Endometrial microvascular endothelial cells (primary cell): Measurements from ENCODE around the gene MCHR1. TPM values are rescaled to one million over a fixed set of nuclear protein-coding genes. Genes with fewer than 3 reads are reported as not detected.

Source experiments
- in situ Hi-C: cut with HindIII; loops from 2 replicates; pipeline ENCODE4 v1.10.0; 2017; ENCODE audit warnings: low sequenced_read_pairs, low pct_unique_long_range_greater_than_20kb; ENCODE audit errors: inconsistent ontology term
- total RNA-seq: library from RNA; depleted of rRNA; stranded (reverse); fragments of >200 nt; gene quantifications from one replicate; pipeline ENCODE4 v1.2.3, GENCODE V29; 2015; ENCODE audit errors: inconsistent ontology term

The MCHR1 gene
- total RNA-seq = not detected

GRCh38 chr22:40679249-40679963, at the start of gene MCHR1:
MCHR1 (plus strand) TSS chr22:40679484; CDS start chr22:40679653, 169 bp downstream.
- in situ Hi-C loops = no loop called here

GRCh38 chr22:40631925-40632324, 47.4 kb upstream of the MCHR1 start:
- in situ Hi-C loops = loop anchor here (25.0 kb wide), 1 partner anchor 95 kb away; no protein-coding TSS in a partner anchor

- in situ Hi-C loops = loop anchor here (25.0 kb wide), 1 partner anchor 96 kb away; no protein-coding TSS in a partner anchor
Measured at GRCh38 chr22:40633036-40633435, 46.2 kb upstream of the MCHR1 start.

DNA sequence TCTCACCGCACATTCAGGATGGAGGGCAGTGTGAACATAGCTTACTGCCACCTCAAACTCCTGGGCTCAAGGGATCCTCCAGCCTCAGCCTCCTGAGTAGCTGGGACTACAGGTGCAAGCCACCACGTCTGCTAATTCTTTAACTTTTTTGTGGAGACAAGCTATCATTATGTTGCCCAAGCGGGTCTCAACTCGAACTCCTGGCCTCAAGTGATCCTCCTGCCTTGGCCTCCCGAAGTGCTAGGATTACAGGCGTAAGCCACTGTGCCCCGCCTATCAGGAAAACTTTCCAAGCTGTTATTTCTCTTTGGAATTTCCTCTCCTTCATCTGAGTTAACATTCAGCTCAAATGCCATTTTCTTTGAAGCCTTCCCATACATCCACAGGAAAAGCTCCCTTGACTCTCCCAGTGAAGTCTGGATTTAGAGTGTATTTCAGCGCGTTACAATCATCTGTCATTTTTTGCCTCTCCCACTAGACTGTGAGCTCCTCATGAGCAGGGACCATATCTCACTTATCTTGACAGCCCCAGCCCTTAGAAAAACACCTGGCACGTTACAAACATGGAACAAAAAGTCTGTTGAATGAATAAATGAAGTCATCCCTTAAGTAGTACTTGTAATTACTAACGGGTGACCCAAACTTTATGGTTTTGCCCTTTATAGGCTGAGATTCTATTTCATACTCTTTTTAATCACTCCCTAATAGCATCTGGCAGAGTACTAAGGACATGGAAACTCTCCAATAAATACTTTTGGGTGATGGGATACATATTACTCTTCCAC, 45.0 kb upstream of the MCHR1 start:
- in situ Hi-C loops = loop anchor here (25.0 kb wide), 1 partner anchor 97 kb away; no protein-coding TSS in a partner anchor

- in situ Hi-C loops = loop anchor here (25.0 kb wide), 1 partner anchor 98 kb away; no protein-coding TSS in a partner anchor
Measured at GRCh38 chr22:40635043-40635939, 44.0 kb upstream of the MCHR1 start.

DNA sequence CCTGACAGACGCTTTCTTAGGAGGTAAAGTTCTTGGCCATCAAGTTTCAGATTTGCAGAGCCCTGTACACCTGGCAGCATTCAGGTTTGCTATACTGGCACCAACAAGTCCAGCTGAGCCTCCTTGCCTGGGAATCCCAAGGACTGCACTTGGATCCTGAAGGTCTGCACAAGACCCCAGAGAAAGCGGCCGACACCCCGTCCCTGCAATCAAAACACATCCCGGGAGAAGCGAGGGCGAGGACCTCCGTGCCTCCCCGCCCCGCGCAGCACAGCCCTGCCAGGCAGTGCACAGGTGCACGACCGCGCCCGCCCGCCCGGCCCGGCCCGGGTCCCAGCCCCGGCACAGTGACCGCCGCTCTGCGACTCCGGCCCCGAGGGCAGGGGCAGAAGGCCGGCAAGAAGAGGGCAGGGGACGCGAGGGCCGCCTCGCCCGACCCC, 43.3 kb upstream of the MCHR1 start:
- in situ Hi-C loops = loop anchor here (25.0 kb wide), 1 partner anchor 99 kb away; no protein-coding TSS in a partner anchor

DNA sequence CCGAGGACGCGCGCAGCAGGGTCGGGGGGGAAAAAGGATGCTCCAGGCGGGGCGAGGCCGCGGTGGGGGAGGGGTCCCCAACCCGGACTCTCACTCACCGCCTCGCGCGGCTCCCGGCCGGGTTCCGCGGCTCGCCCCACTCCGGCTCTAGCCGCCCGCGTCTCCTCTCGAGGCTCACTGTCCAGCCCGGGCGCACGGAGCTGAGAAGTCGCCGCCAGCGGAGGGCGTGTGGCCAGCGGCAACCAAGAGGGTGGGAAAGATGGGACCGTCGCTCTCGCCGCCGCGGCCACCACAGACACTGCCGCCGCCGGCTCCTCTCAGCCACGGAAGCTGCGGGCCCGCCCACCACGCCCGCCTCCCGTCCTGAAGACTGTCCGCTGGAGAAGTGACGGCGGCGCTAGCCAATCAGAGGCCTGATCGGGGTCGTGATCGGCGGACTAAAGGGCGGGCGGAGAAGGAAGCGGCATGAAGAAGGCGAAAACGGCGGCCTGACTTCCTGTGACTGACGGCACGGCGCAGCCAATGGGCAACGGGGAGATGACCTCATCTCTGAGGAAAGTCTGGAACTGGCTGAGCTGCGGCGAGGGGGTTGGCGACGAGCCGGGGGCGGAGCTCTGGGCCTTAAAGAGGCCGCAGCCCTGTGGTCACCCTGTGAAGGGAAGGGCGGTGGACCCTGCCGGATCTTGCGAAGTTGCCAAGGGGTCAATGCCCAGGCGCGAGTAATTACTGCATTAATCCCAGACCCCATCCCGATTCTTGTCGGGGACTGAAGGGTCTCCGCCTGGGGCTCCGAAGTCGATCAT, 42.7 kb upstream of the MCHR1 start, which contains the start of gene MRTFA:
MRTFA (minus strand) TSS at position 340 of the 803 bp plus-strand sequence.
- in situ Hi-C loops = loop anchor here (25.0 kb wide), 1 partner anchor 99 kb away; no protein-coding TSS in a partner anchor

DNA sequence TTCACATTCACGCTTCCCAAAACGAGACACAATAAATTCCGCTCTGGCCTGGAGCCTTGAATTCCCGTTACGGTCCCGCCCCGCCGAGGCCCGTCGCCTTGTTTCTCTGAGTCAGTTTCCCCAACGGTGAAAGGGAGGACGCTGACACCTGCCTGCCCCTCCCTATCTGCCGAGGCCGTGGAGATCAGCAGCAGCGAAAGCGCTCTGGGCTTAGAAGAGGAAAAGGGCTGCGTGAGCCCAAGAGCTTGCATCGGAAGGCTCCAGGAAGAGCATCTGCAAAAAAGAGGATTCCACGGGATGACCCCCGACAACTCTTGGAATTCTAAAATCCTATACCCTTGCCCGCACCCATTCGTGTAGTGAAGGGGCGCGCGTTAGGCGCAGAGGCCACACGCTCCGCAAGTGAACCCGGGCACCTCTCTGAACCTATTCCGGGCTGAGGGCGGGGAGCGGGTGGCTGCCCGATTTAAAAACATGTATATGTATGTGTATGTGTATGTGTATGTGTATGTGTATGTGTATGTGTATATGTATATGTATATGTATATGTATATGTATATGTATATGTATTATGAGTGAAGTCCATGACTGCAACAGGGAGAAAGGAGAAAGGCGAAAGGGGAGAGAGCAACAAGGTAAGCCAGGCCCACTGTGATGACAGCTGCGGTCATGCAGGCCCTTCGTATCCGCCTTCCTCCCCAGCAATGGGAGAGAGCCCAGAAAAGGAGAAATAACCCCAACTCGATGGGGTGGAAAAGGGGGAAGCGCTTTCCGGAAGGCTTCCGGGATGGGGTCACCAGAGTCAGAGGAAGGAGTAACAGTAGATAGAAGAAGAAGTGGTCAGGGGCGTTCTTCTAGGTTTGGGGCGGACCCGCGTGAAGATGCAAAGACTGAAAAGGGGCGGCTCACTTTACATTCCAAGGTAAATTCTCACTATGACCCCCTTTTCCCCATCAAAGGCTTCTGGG, 41.8 kb upstream of the MCHR1 start:
- in situ Hi-C loops = loop anchor here (25.0 kb wide), 1 partner anchor 100 kb away; no protein-coding TSS in a partner anchor

DNA sequence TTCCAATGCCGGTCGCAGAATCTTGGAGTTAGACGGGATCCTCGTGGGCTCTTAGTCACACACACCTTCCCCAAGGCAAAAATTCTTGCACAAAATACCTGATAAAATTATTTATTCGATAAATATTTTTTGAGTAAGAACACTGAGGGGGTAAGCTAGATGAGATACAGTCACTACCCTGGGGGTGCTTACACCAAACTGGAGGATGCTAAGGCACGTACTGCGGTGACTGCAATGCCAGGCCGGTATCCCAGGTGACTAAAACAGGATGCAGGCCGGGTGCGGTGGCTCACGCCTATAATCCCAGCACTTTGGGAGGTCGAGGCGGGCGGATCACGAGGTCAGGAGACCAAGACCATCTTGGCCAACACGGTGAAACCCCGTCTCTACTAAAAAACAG, 41.0 kb upstream of the MCHR1 start:
- in situ Hi-C loops = loop anchor here (25.0 kb wide), 1 partner anchor 101 kb away; no protein-coding TSS in a partner anchor

DNA sequence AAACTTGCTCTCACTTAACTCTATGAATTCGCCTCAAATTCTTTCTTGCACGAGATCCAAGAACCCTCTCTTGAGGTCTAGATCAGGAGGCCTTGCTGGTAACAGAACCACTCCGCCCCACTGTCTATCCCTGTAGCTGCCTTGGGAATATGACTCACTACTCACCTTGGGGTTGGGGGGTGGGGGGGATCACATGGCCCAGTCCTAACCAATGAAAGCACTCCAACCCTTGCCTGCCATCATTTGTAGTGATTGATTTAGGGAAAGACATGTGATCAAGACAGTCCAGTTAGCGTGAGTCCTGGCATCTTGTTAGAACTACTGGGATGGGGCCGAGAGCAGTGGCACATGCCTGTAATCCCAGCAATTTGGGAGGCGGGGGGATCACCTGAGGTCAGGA, 38.0 kb upstream of the MCHR1 start:
- in situ Hi-C loops = loop anchor here (10.0 to 25.0 kb wide), 2 partner anchors 104 to 206 kb away; no protein-coding TSS in a partner anchor

GRCh38 chr22:40642316-40642715, 37.0 kb upstream of the MCHR1 start:
- in situ Hi-C loops = loop anchor here (10.0 to 25.0 kb wide), 2 partner anchors 105 to 208 kb away; no protein-coding TSS in a partner anchor

DNA sequence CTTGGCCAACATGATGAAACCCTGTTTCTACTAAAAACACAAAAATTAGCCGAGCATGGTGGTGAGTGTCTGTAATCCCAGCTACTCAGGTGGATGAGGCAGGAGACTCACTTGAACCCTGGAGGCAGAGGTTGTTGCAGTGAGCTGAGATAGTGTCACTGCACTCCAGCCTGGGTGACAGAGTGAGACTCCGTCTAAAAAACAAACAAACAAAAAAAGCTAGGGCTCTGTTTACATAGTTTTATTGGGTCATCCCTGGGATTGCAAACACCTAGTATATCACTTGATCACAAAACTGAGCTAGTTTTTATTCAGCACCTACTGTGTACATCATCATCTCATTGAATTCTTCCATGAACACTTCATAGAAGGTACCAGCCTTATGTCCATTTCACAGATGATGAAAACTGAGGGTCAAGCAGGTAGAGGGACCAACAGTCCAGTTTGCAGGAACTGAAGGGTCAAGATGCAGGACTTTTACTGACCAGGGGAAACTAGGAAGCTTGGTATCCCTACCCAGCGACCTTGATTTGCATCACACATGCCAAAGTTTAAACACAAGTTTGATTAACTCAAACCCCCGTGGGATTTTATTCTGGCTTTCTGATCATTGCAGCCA, 33.6 kb upstream of the MCHR1 start:
- in situ Hi-C loops = loop anchor here (10.0 to 25.0 kb wide), 2 partner anchors 108 to 211 kb away; no protein-coding TSS in a partner anchor

- in situ Hi-C loops = loop anchor here (10.0 to 25.0 kb wide), 2 partner anchors 111 to 214 kb away; no protein-coding TSS in a partner anchor
Measured at GRCh38 chr22:40648386-40648785, 30.9 kb upstream of the MCHR1 start.

DNA sequence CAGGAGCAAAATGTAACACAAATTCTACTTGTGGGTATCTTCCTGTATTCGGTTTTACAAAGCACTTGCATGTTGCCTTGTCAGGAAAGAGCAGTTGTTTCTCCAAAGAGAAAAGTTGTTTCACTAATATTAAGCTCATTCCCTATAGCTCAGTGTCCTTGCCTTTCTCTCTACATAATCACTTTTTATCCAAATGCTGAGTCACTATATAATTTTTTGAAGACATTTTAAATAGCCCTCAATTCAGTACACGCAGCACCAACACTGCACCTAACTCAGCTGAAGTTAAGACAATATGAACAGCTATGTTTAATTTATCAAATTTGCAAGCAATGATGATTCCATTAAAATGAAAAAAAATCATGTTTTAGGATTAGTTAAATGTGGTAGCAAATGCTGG, 28.2 kb upstream of the MCHR1 start:
- in situ Hi-C loops = no loop called here

DNA sequence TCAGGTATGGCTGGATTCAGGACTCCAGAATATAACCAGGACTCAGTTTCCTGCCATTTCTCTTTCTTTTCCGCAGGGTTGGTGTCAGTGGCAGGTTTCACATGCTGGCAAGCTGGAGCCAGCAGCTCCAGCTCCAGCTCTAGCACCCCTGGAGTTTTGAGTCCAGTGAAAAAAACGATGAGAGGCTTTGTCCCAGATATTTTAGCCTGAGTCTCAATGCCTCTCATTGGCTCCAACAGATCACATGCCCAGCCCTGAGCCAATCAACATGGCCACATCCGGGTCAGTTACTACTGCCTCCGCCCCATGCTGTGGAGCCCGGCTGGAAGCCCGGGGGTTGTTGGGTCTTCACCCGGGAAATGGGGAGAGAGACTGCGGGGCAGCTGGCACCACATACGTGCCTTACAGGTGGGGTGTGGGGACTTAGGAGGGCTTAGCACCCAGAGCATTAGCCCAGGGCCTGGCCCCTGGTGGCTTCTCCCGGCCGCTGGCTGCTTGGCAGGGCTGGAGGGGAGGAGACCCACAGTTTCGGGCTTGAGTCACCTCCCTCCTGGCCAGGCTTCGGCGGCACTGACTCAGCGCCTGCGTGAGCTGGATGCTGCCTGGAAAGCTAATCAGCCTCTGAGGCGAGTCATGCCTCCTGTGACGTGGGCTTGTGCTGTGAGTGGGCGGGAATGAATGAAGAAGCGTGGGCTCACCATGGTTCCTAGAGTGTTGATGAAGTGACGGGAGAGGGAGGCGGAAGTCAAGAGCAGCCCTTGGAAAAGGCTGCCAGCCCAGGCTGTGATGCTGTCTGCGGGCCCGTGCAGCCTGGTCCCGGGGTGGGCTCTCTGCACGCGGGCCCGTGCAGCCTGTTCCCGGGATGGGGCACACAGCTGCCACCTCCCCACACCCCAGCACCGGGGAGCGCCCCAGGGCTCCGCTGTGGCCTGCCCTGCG, 27.5 kb upstream of the MCHR1 start:
- in situ Hi-C loops = no loop called here
